B cell (primary cell): ENCODE results near the gene PLEKHA7. TPM values are rescaled to one million over a fixed set of nuclear protein-coding genes. Genes with fewer than 3 reads are reported as not detected.

ENCODE experiments used
- ATAC-seq: fragments of 200-7000 bp; cut with Tn5 transposase; one replicate; pipeline ENCODE4 v1.10.0; 2021; ENCODE audit warnings: low read depth, mild to moderate bottlenecking, moderate number of reproducible peaks, moderate library complexity
- CTCF ChIA-PET: fragments of 350-600 bp; sonication (Branson Sonifier 250); formaldehyde crosslinking; loops from one replicate; lab custom pipeline; 2021; ENCODE audit warnings: antibody characterized with exemption, inconsistent platforms; lab: Charles Lee
- POLR2A ChIA-PET: fragments of 350-600 bp; sonication (Branson Sonifier 250); formaldehyde crosslinking; loops from one replicate; lab custom pipeline; 2021; ENCODE audit warnings: antibody characterized with exemption; lab: Charles Lee
- DNase-seq: peaks from one replicate; pipeline ENCODE4 v3.0.0; 2013
- H2AFZ ChIP-seq: 2 replicates; pipeline ENCODE4 v1.6.1; 2012; ENCODE audit warnings: mild to moderate bottlenecking, low read depth, low read length; ENCODE audit not compliant: insufficient read depth, poor library complexity, severe bottlenecking
- H3K27ac ChIP-seq, 2 donors: 1 replicate in 1 of 2; 2 replicates in 1 of 2; pipeline ENCODE4 v1.5.1; 2012 to 2013; ENCODE audit warnings: low read length in 2 of 2, mild to moderate bottlenecking in 2 of 2, moderate library complexity in 1 of 2
- H3K27me3 ChIP-seq, 4 experiments: fragments of 200-600 bp in 1 of 4; sonication (generic) in 1 of 4; replicated peaks in 1 of 4; 1 replicate in 2 of 4; 2 replicates in 2 of 4; pipeline versions ENCODE4 v1.6.1 to v1.7.0; 2013 to 2016; ENCODE audit warnings: low read length in 3 of 4, mild to moderate bottlenecking in 2 of 4, mixed read lengths in 1 of 4, moderate library complexity in 1 of 4; ENCODE audit not compliant: insufficient read depth in 4 of 4, control insufficient read depth in 3 of 4; ENCODE audit errors: control extremely low read depth in 1 of 4
- H3K36me3 ChIP-seq, 2 experiments: replicated peaks in 1 of 2; 1 replicate in 1 of 2; 2 replicates in 1 of 2; pipeline versions ENCODE4 v1.6.1 to v1.7.1; 2013; ENCODE audit warnings: low read length in 1 of 2; ENCODE audit not compliant: insufficient read depth in 2 of 2, control insufficient read depth in 1 of 2; ENCODE audit errors: control extremely low read depth in 1 of 2, extremely low read depth in 1 of 2
- H3K4me1 ChIP-seq, 2 donors: fragments of 200-600 bp in 1 of 2; sonication (generic) in 1 of 2; 1 replicate in 1 of 2; 2 replicates in 1 of 2; pipeline versions ENCODE4 v1.5.1 to v1.6.1; 2013 to 2017; ENCODE audit warnings: low read length in 2 of 2; ENCODE audit not compliant: control insufficient read depth in 2 of 2, insufficient read depth in 2 of 2
- H3K4me2 ChIP-seq: replicated peaks from 2 replicates; pipeline ENCODE3; 2012; ENCODE audit warnings: mild to moderate bottlenecking, low read depth, low read length; ENCODE audit not compliant: poor library complexity, severe bottlenecking
- H3K4me3 ChIP-seq, 5 experiments: fragments of 200-600 bp in 1 of 5; sonication (generic) in 1 of 5; 1 replicate in 3 of 5; 2 replicates in 2 of 5; pipeline versions ENCODE4 v1.5.1 to v1.7.0; 2011 to 2016; ENCODE audit warnings: low read length in 4 of 5, mild to moderate bottlenecking in 4 of 5, low read depth in 2 of 5, control low read depth in 1 of 5, moderate library complexity in 1 of 5; ENCODE audit not compliant: insufficient read depth in 1 of 5; ENCODE audit errors: control extremely low read depth in 1 of 5, extremely low read depth in 1 of 5
- H3K79me2 ChIP-seq: fragments of 200-600 bp; sonication (generic); one replicate; pipeline ENCODE4 v1.6.0; 2016; ENCODE audit warnings: low read length; ENCODE audit not compliant: control insufficient read depth, insufficient read depth
- H3K9ac ChIP-seq: fragments of 200-600 bp; sonication (generic); 2 replicates; pipeline ENCODE4 v1.6.1; 2017; ENCODE audit warnings: mild to moderate bottlenecking, low read length, moderate library complexity
- H3K9me3 ChIP-seq, 3 donors: one replicate each; pipeline versions ENCODE4 v1.6.1 to v1.7.1; 2013; ENCODE audit warnings: low read length in 2 of 3; ENCODE audit not compliant: control insufficient read depth in 2 of 3, insufficient read depth in 1 of 3; ENCODE audit errors: control extremely low read depth in 1 of 3
- H4K20me1 ChIP-seq: 2 replicates; pipeline ENCODE4 v1.6.0; 2012; ENCODE audit warnings: mild to moderate bottlenecking, low read length; ENCODE audit not compliant: insufficient read depth, control insufficient read depth, poor library complexity, severe bottlenecking
- H3K27ac Mint-ChIP-seq: one replicate; pipeline ENCODE4 v1.8.0; 2021; ENCODE audit warnings: mixed read lengths
- H3K27me3 Mint-ChIP-seq: one replicate; pipeline ENCODE4 v1.8.0; 2021; ENCODE audit warnings: mixed read lengths
- H3K4me1 Mint-ChIP-seq: one replicate; pipeline ENCODE4 v1.8.0; 2021; ENCODE audit warnings: mixed read lengths
- H3K4me3 Mint-ChIP-seq: one replicate; pipeline ENCODE4 v1.8.0; 2021; ENCODE audit warnings: mixed read lengths
- H3K9me3 Mint-ChIP-seq: one replicate; pipeline ENCODE4 v1.8.0; 2022; ENCODE audit warnings: mixed read lengths; ENCODE audit not compliant: insufficient read depth
- CTCF ChIP-seq: fragments of 200-600 bp; IDR thresholded peaks from one replicate; pipeline ENCODE4 v1.8.0; 2022; ENCODE audit warnings: antibody characterized with exemption, mild to moderate bottlenecking
- EZH2 ChIP-seq: IDR thresholded peaks from 2 replicates; pipeline ENCODE4 v1.6.1; 2012; ENCODE audit warnings: borderline replicate concordance, low read depth, mild to moderate bottlenecking, moderate library complexity, low read length; ENCODE audit not compliant: insufficient read depth, poor library complexity, severe bottlenecking
- WGBS: methylation state at CpG from one replicate; pipeline ENCODE4 v1.1.5; 2013; ENCODE audit warnings: missing lambda C conversion rate; ENCODE audit not compliant: insufficient coverage; 5-methylcytosine and 5-hydroxymethylcytosine counted together
- intact Hi-C: fragments of 100-400 bp; cut with micrococcal nuclease; formaldehyde crosslinking; loops from one replicate; pipeline ENCODE4 v1.10.0; 2022
- polyA plus RNA-seq: library from polyadenylated mRNA; depleted of rRNA; stranded (reverse); fragments of >200 nt; gene quantifications from 2 replicates; pipeline ENCODE4 v1.2.3, GENCODE V29; 2012
- total RNA-seq, 2 donors: library from RNA; stranded (reverse); fragments of 120-200 nt in 1 of 2; gene quantifications; 1 replicate in 1 of 2; 2 replicates in 1 of 2; pipeline versions ENCODE4 v1.2.3 to v1.2.4, GENCODE V29; 2013 to 2022

PLEKHA7 gene
- total and polyA plus RNA-seq, 2 donors (not counting 1 experiment from before 2014, with no cell fraction given): 1.7 to 8.2 TPM

GRCh38 chr11:16784097-16784496 is 230.1 kb downstream of the PLEKHA7 start:
- POLR2A ChIA-PET: no interaction called here

GRCh38 chr11:16783321-16783801 is 230.9 kb downstream of the PLEKHA7 start:
- H2AFZ ChIP-seq: no peak overlapping the region
- DNase-seq (no peak), ATAC-seq (no peak)
- H3K79me2 ChIP-seq: no peaks in the 10 kb centered on the region
- TF ChIP-seq CTCF (no peak), EZH2 (no peak)
- H3K4me1 ChIP-seq: no peaks in the 10 kb centered on the region
- no peak overlapping the region for H3K27ac ChIP-seq
- H3K27me3 ChIP-seq: no peaks in the 10 kb centered on the region
- Mint-ChIP-seq H3K9me3 (no peaks in the 10 kb centered on the region), H3K27me3 (no peaks in the 10 kb centered on the region), H3K4me3 (no peak overlapping the region), H3K27ac (no peak overlapping the region), H3K4me1 (no peaks in the 10 kb centered on the region)
- no peaks in the 10 kb centered on the region for H3K36me3 ChIP-seq
- POLR2A ChIA-PET: no interaction called here
- no peaks in the 10 kb centered on the region for H4K20me1 ChIP-seq
- CTCF ChIA-PET: interaction anchor here (1.0 to 6.1 kb wide), 5 partner anchors 11 to 280 kb away, joined by 3 to 41 read pairs (median 3); no protein-coding TSS in a partner anchor
- no peak overlapping the region for H3K9ac ChIP-seq
- 96% methylated on average over 22 of the region's 22 CpGs for WGBS
- H3K4me2 ChIP-seq: no peak overlapping the region
- no peaks in the 10 kb centered on the region for H3K9me3 ChIP-seq
- H3K4me3 ChIP-seq: no peak overlapping the region
- intact Hi-C loops: no loop called here

More at GRCh38 chr11:16784097-16784496, 230.1 kb downstream of the PLEKHA7 start:
- CTCF ChIA-PET: interaction anchor here (0.8 to 6.1 kb wide), 7 partner anchors 9 to 279 kb away, joined by 3 to 41 read pairs (median 4); no protein-coding TSS in a partner anchor
- Mint-ChIP-seq H3K9me3 (no peaks in the 10 kb centered on the region), H3K4me3 (no peak overlapping the region), H3K27ac (no peak overlapping the region), H3K27me3 (no peaks in the 10 kb centered on the region), H3K4me1 (no peaks in the 10 kb centered on the region)
- intact Hi-C loops: no loop called here
- 100% methylated on average over 2 of the region's 2 CpGs for WGBS
- Histone ChIP-seq H3K9ac (no peak overlapping the region), H3K27ac (no peak overlapping the region), H3K9me3 (no peaks in the 10 kb centered on the region), H2AFZ (no peak overlapping the region), H3K79me2 (no peaks in the 10 kb centered on the region), H4K20me1 (no peaks in the 10 kb centered on the region), H3K4me2 (no peak overlapping the region), H3K36me3 (no peaks in the 10 kb centered on the region), H3K4me1 (no peaks in the 10 kb centered on the region), H3K27me3 (no peaks in the 10 kb centered on the region), H3K4me3 (no peak overlapping the region)
- no peak for ATAC-seq
- TF ChIP-seq EZH2 (no peak), CTCF (no peak)
- no peak for DNase-seq
